Right lobe of liver (tissue), 4 donors: ENCODE measurements around the gene IGFBP1.

Experiments
- CTCF ChIP-seq, 4 donors: fragments of 200-600 bp in 3 of 4; fragments of 450-650 bp in 1 of 4; IDR thresholded peaks; one replicate each; pipeline versions ENCODE4 v1.5.1 to v1.8.0; 2016 to 2022; ENCODE audit warnings: antibody characterized with exemption in 4 of 4, mild to moderate bottlenecking in 2 of 4
- POLR2A ChIP-seq: fragments of 450-650 bp; IDR thresholded peaks from one replicate; pipeline ENCODE4 v1.6.1; 2017; ENCODE audit warnings: antibody characterized with exemption, mild to moderate bottlenecking
- donor health status: DM: no; HTN: no; CAD: no.
- donor health status: DM: no; HTN: no; CAD: no.
- donor health status: DM: no; HTN: yes; CAD: no.

GRCh38 chr7:45888185-45888992 lies at the start of gene IGFBP1:
- TF ChIP-seq CTCF (IDR thresholded peaks at IDR 0.05) (no peak), POLR2A (peak; percentile 98)
